Measurements from ENCODE around the gene ADCY4. TPM values are rescaled to one million over a fixed set of nuclear protein-coding genes. Genes with fewer than 3 reads are reported as not detected.

ADCY4 gene
- polyA plus RNA-seq, 1 experiment = 6.8 TPM

GRCh38 chr14:24271834-24272263 lies 63.0 kb downstream of the ADCY4 start:
- peak overlapping the region; percentile 91 for H3K4me3 ChIP-seq (ENCODE audit: low read depth, low read length)
- TF ChIP-seq CTCF (IDR thresholded peaks at IDR 0.05; ENCODE audit: insufficient read depth, low read depth, low read length) = no peak
- CTCF ChIA-PET = interaction anchor here (1.6 to 4.1 kb wide), 9 partner anchors 9 to 36 kb away, joined by 7 to 29 read pairs (median 11); partner anchors contain the start of genes CIDEB, TGM1 and TINF2
- H3K36me3 ChIP-seq (ENCODE audit: control insufficient read depth, insufficient read depth, low read length) = peaks cover 13% of the 10 kb centered on the region
- no peak for DNase-seq (ENCODE audit: low read depth)
- no peaks in the 10 kb centered on the region for H3K27me3 ChIP-seq (ENCODE audit: control insufficient read depth, insufficient read depth, low read length)
- POLR2A ChIA-PET = no interaction called here

DNA sequence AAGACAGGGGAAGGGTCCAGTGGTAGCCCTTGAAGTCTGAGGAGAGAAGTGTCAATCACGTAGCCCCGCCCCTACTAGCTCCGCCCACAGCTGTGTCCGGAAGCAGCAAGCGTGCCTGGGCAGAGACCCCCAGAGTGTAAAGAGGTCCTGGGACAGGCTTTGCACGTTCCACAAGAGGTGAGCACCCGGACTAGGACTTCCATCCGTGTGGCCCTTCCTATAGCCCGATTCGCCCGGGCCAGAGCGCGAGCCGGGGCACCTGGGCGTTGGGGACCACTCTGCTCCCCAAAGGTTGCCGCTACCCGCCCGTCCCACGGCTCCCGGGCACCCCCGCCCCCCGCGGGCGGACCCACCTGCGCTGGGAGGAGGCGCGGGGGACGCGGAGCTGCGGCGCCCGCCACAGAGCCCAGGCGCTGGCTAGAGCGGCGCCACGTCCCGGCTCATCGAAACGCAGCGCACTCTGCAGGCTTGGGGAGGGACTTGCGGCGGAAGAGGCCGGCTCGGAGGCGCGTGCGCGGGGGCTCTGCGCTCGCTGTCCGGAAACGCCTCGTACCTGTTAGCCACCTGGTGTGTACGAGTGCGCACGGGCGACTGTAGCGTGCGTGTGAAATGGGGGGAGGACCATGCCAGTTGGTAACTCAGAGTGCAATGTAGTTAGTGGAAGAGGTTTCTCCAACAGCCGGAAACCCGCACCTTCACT lies 63.6 kb downstream of the ADCY4 start, which contains the start of gene RABGGTA:
Gene RABGGTA, minus strand, starts transcription at position 464 of the 700 bp plus-strand sequence. CDS start 482 bp downstream, outside the sequence.
- peaks cover 16% of the 10 kb centered on the region for H3K36me3 ChIP-seq (ENCODE audit: control insufficient read depth, insufficient read depth, low read length)
- H3K27me3 ChIP-seq (ENCODE audit: control insufficient read depth, insufficient read depth, low read length) = no peaks in the 10 kb centered on the region
- ChIA-PET CTCF (interaction anchor here (0.8 to 4.1 kb wide), 13 partner anchors 9 to 39 kb away, joined by 3 to 29 read pairs (median 9); partner anchors contain the start of genes CIDEB, GMPR2, NEDD8 and TGM1), POLR2A (no interaction called here)
- TF ChIP-seq CTCF (IDR thresholded peaks at IDR 0.05; ENCODE audit: insufficient read depth, low read depth, low read length) = peak; percentile 76
- peak within 1 kb of the TSS; percentile 91 for H3K4me3 ChIP-seq (ENCODE audit: low read depth, low read length)
- DNase-seq (ENCODE audit: low read depth) = no peak

- no peak for DNase-seq (ENCODE audit: low read depth)
- H3K4me3 ChIP-seq (ENCODE audit: low read depth, low read length) = peak overlapping the region; percentile 91
- peaks cover 18% of the 10 kb centered on the region for H3K36me3 ChIP-seq (ENCODE audit: control insufficient read depth, insufficient read depth, low read length)
- TF ChIP-seq CTCF (IDR thresholded peaks at IDR 0.05; ENCODE audit: insufficient read depth, low read depth, low read length) = no peak
- CTCF ChIA-PET = interaction anchor here (0.8 to 4.1 kb wide), 13 partner anchors 9 to 38 kb away, joined by 3 to 29 read pairs (median 9); partner anchors contain the start of genes CIDEB, GMPR2, NEDD8 and TGM1
- POLR2A ChIA-PET = no interaction called here
- H3K27me3 ChIP-seq (ENCODE audit: control insufficient read depth, insufficient read depth, low read length) = no peaks in the 10 kb centered on the region
Observed at GRCh38 chr14:24270537-24271133, 64.2 kb downstream of the ADCY4 start.

- ChIA-PET POLR2A (no interaction called here), CTCF (interaction anchor here (0.9 to 4.1 kb wide), 10 partner anchors 8 to 38 kb away, joined by 3 to 29 read pairs (median 10); partner anchors contain the start of genes CIDEB, GMPR2, NEDD8 and TGM1)
- Histone ChIP-seq H3K27me3 (ENCODE audit: control insufficient read depth, insufficient read depth, low read length) (no peaks in the 10 kb centered on the region), H3K4me3 (ENCODE audit: low read depth, low read length) (no peak overlapping the region), H3K36me3 (ENCODE audit: control insufficient read depth, insufficient read depth, low read length) (peaks cover 20% of the 10 kb centered on the region)
- no peak for DNase-seq (ENCODE audit: low read depth)
- TF ChIP-seq CTCF (IDR thresholded peaks at IDR 0.05; ENCODE audit: insufficient read depth, low read depth, low read length) = no peak
Observed at GRCh38 chr14:24269910-24270536, 64.8 kb downstream of the ADCY4 start.

DNA sequence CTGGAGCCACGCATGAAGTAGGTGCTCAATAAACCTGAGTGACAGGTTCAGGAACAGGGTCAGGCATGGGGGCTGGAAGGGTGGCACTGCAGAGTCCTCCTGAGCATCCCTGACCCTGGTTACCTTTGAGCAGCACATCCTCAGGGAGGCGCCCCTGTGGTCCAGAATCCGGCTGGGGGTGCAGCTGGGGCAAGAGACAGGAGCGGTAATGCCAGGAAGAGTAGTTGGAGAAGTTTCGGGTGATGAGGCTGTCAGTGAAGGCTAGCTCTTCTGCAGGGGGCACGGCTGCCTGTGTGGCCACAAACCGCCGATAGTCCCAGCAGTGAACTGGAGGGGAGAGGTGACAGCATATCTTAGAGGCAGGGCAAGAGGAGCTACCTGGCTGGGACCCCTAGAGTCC lies 65.5 kb downstream of the ADCY4 start:
- Histone ChIP-seq H3K36me3 (ENCODE audit: control insufficient read depth, insufficient read depth, low read length) (peaks cover 20% of the 10 kb centered on the region), H3K27me3 (ENCODE audit: control insufficient read depth, insufficient read depth, low read length) (no peaks in the 10 kb centered on the region), H3K4me3 (ENCODE audit: low read depth, low read length) (no peak overlapping the region)
- ChIA-PET CTCF (interaction anchor here (2.1 to 4.1 kb wide), 5 partner anchors 7 to 28 kb away, joined by 9 to 29 read pairs (median 16); partner anchors contain the start of genes TGM1 and TINF2), POLR2A (no interaction called here)
- TF ChIP-seq CTCF (IDR thresholded peaks at IDR 0.05; ENCODE audit: insufficient read depth, low read depth, low read length) = no peak
- no peak for DNase-seq (ENCODE audit: low read depth)

Measured in BJ (cell line).